GM23338 (cell line): ENCODE results near the gene TRAF3IP1. TPM values are rescaled to one million over a fixed set of nuclear protein-coding genes. Genes with fewer than 3 reads are reported as not detected.

Source experiments
- ATAC-seq: fragments of 200-7000 bp; cut with Tn5 transposase; 3 replicates; pipeline ENCODE4 v1.9.1; 2020
- DNase-seq: peaks from one replicate; pipeline ENCODE4 v3.0.0-alpha.2; 2015; ENCODE audit warnings: low spot score
- H2AFZ ChIP-seq: fragments of 200-600 bp; sonication (generic); 2 replicates; pipeline ENCODE4 v1.8.0; 2016; ENCODE audit warnings: antibody characterized with exemption, mild to moderate bottlenecking, moderate library complexity
- H3F3A ChIP-seq: fragments of 200-600 bp; sonication (generic); replicated peaks from 2 replicates; pipeline ENCODE4 v1.8.0; 2017; ENCODE audit warnings: antibody characterized with exemption, mixed run types, low read depth
- H3K27ac ChIP-seq: fragments of 200-600 bp; sonication (generic); 2 replicates; pipeline ENCODE4 v1.6.1; 2016; ENCODE audit warnings: low read depth
- H3K27me3 ChIP-seq: fragments of 200-600 bp; sonication (generic); 2 replicates; pipeline ENCODE4 v1.8.0; 2016; ENCODE audit warnings: mild to moderate bottlenecking, mixed run types, moderate library complexity; ENCODE audit not compliant: insufficient read depth
- H3K36me3 ChIP-seq: fragments of 200-600 bp; sonication (generic); 2 replicates; pipeline ENCODE4 v1.8.0; 2016; ENCODE audit warnings: mild to moderate bottlenecking; ENCODE audit not compliant: insufficient read depth
- H3K4me1 ChIP-seq: fragments of 200-600 bp; sonication (generic); 2 replicates; pipeline ENCODE4 v1.8.0; 2016; ENCODE audit warnings: mild to moderate bottlenecking, moderate library complexity; ENCODE audit not compliant: insufficient read depth
- H3K4me2 ChIP-seq: fragments of 200-600 bp; sonication (generic); 2 replicates; pipeline ENCODE4 v1.7.1; 2017; ENCODE audit warnings: mixed run types
- H3K4me3 ChIP-seq: fragments of 200-600 bp; sonication (generic); 2 replicates; pipeline ENCODE4 v1.6.1; 2016; ENCODE audit warnings: mixed run types
- H3K79me2 ChIP-seq: fragments of 200-600 bp; sonication (generic); replicated peaks from 2 replicates; pipeline ENCODE4 v1.8.0; 2017; ENCODE audit warnings: mild to moderate bottlenecking; ENCODE audit not compliant: insufficient read depth
- H3K9me2 ChIP-seq: fragments of 200-600 bp; sonication (generic); 2 replicates; pipeline ENCODE4 v1.8.0; 2017; ENCODE audit not compliant: insufficient read depth
- H4K20me1 ChIP-seq: fragments of 200-600 bp; sonication (generic); replicated peaks from 2 replicates; pipeline ENCODE4 v1.8.0; 2017; ENCODE audit warnings: mild to moderate bottlenecking; ENCODE audit not compliant: insufficient read depth
- H3K27ac Mint-ChIP-seq: 2 replicates; pipeline ENCODE4 v1.8.0; 2020; ENCODE audit warnings: inconsistent platforms, mild to moderate bottlenecking, moderate library complexity, mixed read lengths
- H3K27me3 Mint-ChIP-seq: 3 replicates; pipeline ENCODE4 v1.8.0; 2022; ENCODE audit warnings: low read depth, mild to moderate bottlenecking, moderate library complexity, mixed read lengths, inconsistent platforms; ENCODE audit not compliant: insufficient read depth, poor library complexity
- H3K36me3 Mint-ChIP-seq: 3 replicates; pipeline ENCODE4 v1.8.0; 2021; ENCODE audit warnings: low read depth, mild to moderate bottlenecking, inconsistent platforms, moderate library complexity, mixed read lengths
- H3K4me1 Mint-ChIP-seq: 3 replicates; pipeline ENCODE4 v1.8.0; 2020; ENCODE audit warnings: mild to moderate bottlenecking, inconsistent platforms, mixed read lengths
- H3K4me3 Mint-ChIP-seq: 3 replicates; pipeline ENCODE4 v1.8.0; 2021; ENCODE audit warnings: moderate library complexity, mild to moderate bottlenecking, inconsistent platforms, mixed read lengths
- H3K9me3 Mint-ChIP-seq: 3 replicates; pipeline ENCODE4 v1.8.0; 2020; ENCODE audit warnings: moderate library complexity, mild to moderate bottlenecking, inconsistent platforms, mixed read lengths
- CREB1 ChIP-seq: fragments of 250-450 bp; sonication (Bioruptor Pico); IDR thresholded peaks from 2 replicates; pipeline ENCODE4 v1.5.0; 2020; ENCODE audit warnings: low read depth, mild to moderate bottlenecking, moderate library complexity
- EZH2 ChIP-seq: fragments of 200-600 bp; sonication (generic); IDR thresholded peaks from one replicate; pipeline ENCODE4 v1.8.0; 2017; ENCODE audit warnings: antibody characterized with exemption, mild to moderate bottlenecking, low read depth; ENCODE audit not compliant: unreplicated experiment
- EZH2phosphoT487 ChIP-seq: fragments of 200-600 bp; sonication (generic); IDR thresholded peaks from one replicate; pipeline ENCODE4 v1.8.1; 2018; ENCODE audit warnings: antibody characterized with exemption; ENCODE audit not compliant: unreplicated experiment
- JUNB ChIP-seq: IDR thresholded peaks from one replicate; pipeline ENCODE4 v1.6.1; 2016; ENCODE audit warnings: antibody characterized with exemption; ENCODE audit not compliant: unreplicated experiment
- NANOG ChIP-seq: IDR thresholded peaks from 2 replicates; pipeline ENCODE4 v1.6.1; 2016; ENCODE audit warnings: antibody characterized with exemption, borderline replicate concordance
- POLR2AphosphoS5 ChIP-seq: IDR thresholded peaks from 2 replicates; pipeline ENCODE4 v1.6.1; 2016; ENCODE audit warnings: antibody characterized with exemption, low read depth
- STAT1 ChIP-seq: IDR thresholded peaks from one replicate; pipeline ENCODE4 v1.6.1; 2016; ENCODE audit warnings: antibody characterized with exemption; ENCODE audit not compliant: unreplicated experiment
- ZNF114 ChIP-seq: fragments of 250-450 bp; sonication (Bioruptor Pico); IDR thresholded peaks from 2 replicates; pipeline ENCODE4 v1.5.0; 2020; ENCODE audit warnings: mild to moderate bottlenecking, moderate library complexity
- ZNF331 ChIP-seq: fragments of 250-450 bp; sonication (Bioruptor Pico); IDR thresholded peaks from 2 replicates; pipeline ENCODE4 v1.5.0; 2020; ENCODE audit warnings: low read depth, mild to moderate bottlenecking, moderate library complexity
- polyA plus RNA-seq: library from polyadenylated mRNA; unstranded; fragments of >200 nt; fragmentation: Nextera tagmentation; extraction: Ambion mirVana; gene quantifications from 2 replicates; pipeline ENCODE4 v1.2.1, GENCODE V29; 2016
- total RNA-seq: library from RNA; depleted of rRNA; stranded (reverse); fragments of >200 nt; shearing (Covaris generic); gene quantifications from 2 replicates; pipeline ENCODE4 v1.2.3, GENCODE V29; 2014
- TF ChIP-seq, protein P1 (sequence below), 2 experiments: fragments of 200-600 bp in 1 of 2; sonication (generic) in 1 of 2; conservative IDR thresholded peaks; 2 replicates each; pipeline versions ENCODE4 v1.5.1 to v1.6.1; 2016 to 2017; ENCODE audit warnings: antibody characterized with exemption in 2 of 2, low read depth in 2 of 2, mild to moderate bottlenecking in 2 of 2, moderate library complexity in 1 of 2
- TF ChIP-seq, protein P2 (sequence below): IDR thresholded peaks from one replicate; pipeline ENCODE4 v1.6.1; 2018; ENCODE audit warnings: antibody characterized with exemption; ENCODE audit not compliant: unreplicated experiment
- TF ChIP-seq, protein P3 (sequence below): fragments of 250-450 bp; sonication (Bioruptor Pico); IDR thresholded peaks from 2 replicates; pipeline ENCODE4 v1.5.0; 2020; ENCODE audit warnings: mild to moderate bottlenecking, moderate library complexity
- TF ChIP-seq, protein P4 (sequence below): IDR thresholded peaks from 2 replicates; pipeline ENCODE4 v1.6.1; 2016; ENCODE audit warnings: antibody characterized with exemption

The TRAF3IP1 gene
- total and polyA plus RNA-seq, 2 experiments from 2014 or later = 12.5 to 20.7 TPM

DNA sequence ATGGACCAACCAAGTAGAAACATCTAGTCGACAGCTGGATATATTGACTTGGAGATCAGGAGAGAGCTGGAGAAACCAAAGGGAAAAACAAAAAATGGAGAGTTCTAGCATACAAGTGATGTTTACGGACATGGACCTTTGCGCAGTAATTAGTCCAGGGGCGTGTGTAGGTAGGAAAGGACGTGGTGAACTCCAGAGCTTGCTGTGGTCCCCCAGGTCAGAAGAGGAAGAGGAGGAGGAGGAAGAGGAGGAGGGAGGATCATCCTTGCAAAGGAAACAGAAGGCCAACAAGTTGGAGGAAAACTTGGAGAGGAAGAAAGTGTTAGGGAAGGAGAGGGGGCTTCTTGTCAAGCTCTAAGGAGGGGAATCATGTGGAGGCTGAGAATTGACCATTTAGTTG, 17.5 kb downstream of the TRAF3IP1 start:
- no peak overlapping the region for H3K4me2 ChIP-seq
- Mint-ChIP-seq H3K4me1 (no peaks in the 10 kb centered on the region; the same call in 2 of the 3 replicates), H3K9me3 (no peaks in the 10 kb centered on the region), H3K27ac (no peak overlapping the region), H3K4me3 (no peak overlapping the region), H3K36me3 (no peaks in the 10 kb centered on the region), H3K27me3 (peaks cover 2% of the 10 kb centered on the region)
- no peaks in the 10 kb centered on the region for H3K4me1 ChIP-seq
- no peaks in the 10 kb centered on the region for H3K9me2 ChIP-seq
- H3K27ac ChIP-seq = no peak overlapping the region
- H3F3A ChIP-seq = no peaks in the 10 kb centered on the region
- TF ChIP-seq, protein P1, sequence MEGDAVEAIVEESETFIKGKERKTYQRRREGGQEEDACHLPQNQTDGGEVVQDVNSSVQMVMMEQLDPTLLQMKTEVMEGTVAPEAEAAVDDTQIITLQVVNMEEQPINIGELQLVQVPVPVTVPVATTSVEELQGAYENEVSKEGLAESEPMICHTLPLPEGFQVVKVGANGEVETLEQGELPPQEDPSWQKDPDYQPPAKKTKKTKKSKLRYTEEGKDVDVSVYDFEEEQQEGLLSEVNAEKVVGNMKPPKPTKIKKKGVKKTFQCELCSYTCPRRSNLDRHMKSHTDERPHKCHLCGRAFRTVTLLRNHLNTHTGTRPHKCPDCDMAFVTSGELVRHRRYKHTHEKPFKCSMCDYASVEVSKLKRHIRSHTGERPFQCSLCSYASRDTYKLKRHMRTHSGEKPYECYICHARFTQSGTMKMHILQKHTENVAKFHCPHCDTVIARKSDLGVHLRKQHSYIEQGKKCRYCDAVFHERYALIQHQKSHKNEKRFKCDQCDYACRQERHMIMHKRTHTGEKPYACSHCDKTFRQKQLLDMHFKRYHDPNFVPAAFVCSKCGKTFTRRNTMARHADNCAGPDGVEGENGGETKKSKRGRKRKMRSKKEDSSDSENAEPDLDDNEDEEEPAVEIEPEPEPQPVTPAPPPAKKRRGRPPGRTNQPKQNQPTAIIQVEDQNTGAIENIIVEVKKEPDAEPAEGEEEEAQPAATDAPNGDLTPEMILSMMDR (conservative IDR thresholded peaks at IDR 0.05; ENCODE audit: low read depth in 2 of 2) = no peak
- TF ChIP-seq CREB1 (no peak), POLR2AphosphoS5 (no peak), ZNF331 (CRISPR knock-in tag) (no peak), EZH2 (no peak), JUNB (no peak), EZH2phosphoT487 (no peak), NANOG (no peak), ZNF114 (no peak), STAT1 (no peak)
- TF ChIP-seq, protein P2, sequence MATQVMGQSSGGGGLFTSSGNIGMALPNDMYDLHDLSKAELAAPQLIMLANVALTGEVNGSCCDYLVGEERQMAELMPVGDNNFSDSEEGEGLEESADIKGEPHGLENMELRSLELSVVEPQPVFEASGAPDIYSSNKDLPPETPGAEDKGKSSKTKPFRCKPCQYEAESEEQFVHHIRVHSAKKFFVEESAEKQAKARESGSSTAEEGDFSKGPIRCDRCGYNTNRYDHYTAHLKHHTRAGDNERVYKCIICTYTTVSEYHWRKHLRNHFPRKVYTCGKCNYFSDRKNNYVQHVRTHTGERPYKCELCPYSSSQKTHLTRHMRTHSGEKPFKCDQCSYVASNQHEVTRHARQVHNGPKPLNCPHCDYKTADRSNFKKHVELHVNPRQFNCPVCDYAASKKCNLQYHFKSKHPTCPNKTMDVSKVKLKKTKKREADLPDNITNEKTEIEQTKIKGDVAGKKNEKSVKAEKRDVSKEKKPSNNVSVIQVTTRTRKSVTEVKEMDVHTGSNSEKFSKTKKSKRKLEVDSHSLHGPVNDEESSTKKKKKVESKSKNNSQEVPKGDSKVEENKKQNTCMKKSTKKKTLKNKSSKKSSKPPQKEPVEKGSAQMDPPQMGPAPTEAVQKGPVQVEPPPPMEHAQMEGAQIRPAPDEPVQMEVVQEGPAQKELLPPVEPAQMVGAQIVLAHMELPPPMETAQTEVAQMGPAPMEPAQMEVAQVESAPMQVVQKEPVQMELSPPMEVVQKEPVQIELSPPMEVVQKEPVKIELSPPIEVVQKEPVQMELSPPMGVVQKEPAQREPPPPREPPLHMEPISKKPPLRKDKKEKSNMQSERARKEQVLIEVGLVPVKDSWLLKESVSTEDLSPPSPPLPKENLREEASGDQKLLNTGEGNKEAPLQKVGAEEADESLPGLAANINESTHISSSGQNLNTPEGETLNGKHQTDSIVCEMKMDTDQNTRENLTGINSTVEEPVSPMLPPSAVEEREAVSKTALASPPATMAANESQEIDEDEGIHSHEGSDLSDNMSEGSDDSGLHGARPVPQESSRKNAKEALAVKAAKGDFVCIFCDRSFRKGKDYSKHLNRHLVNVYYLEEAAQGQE = no peak
- TF ChIP-seq, protein P3, sequence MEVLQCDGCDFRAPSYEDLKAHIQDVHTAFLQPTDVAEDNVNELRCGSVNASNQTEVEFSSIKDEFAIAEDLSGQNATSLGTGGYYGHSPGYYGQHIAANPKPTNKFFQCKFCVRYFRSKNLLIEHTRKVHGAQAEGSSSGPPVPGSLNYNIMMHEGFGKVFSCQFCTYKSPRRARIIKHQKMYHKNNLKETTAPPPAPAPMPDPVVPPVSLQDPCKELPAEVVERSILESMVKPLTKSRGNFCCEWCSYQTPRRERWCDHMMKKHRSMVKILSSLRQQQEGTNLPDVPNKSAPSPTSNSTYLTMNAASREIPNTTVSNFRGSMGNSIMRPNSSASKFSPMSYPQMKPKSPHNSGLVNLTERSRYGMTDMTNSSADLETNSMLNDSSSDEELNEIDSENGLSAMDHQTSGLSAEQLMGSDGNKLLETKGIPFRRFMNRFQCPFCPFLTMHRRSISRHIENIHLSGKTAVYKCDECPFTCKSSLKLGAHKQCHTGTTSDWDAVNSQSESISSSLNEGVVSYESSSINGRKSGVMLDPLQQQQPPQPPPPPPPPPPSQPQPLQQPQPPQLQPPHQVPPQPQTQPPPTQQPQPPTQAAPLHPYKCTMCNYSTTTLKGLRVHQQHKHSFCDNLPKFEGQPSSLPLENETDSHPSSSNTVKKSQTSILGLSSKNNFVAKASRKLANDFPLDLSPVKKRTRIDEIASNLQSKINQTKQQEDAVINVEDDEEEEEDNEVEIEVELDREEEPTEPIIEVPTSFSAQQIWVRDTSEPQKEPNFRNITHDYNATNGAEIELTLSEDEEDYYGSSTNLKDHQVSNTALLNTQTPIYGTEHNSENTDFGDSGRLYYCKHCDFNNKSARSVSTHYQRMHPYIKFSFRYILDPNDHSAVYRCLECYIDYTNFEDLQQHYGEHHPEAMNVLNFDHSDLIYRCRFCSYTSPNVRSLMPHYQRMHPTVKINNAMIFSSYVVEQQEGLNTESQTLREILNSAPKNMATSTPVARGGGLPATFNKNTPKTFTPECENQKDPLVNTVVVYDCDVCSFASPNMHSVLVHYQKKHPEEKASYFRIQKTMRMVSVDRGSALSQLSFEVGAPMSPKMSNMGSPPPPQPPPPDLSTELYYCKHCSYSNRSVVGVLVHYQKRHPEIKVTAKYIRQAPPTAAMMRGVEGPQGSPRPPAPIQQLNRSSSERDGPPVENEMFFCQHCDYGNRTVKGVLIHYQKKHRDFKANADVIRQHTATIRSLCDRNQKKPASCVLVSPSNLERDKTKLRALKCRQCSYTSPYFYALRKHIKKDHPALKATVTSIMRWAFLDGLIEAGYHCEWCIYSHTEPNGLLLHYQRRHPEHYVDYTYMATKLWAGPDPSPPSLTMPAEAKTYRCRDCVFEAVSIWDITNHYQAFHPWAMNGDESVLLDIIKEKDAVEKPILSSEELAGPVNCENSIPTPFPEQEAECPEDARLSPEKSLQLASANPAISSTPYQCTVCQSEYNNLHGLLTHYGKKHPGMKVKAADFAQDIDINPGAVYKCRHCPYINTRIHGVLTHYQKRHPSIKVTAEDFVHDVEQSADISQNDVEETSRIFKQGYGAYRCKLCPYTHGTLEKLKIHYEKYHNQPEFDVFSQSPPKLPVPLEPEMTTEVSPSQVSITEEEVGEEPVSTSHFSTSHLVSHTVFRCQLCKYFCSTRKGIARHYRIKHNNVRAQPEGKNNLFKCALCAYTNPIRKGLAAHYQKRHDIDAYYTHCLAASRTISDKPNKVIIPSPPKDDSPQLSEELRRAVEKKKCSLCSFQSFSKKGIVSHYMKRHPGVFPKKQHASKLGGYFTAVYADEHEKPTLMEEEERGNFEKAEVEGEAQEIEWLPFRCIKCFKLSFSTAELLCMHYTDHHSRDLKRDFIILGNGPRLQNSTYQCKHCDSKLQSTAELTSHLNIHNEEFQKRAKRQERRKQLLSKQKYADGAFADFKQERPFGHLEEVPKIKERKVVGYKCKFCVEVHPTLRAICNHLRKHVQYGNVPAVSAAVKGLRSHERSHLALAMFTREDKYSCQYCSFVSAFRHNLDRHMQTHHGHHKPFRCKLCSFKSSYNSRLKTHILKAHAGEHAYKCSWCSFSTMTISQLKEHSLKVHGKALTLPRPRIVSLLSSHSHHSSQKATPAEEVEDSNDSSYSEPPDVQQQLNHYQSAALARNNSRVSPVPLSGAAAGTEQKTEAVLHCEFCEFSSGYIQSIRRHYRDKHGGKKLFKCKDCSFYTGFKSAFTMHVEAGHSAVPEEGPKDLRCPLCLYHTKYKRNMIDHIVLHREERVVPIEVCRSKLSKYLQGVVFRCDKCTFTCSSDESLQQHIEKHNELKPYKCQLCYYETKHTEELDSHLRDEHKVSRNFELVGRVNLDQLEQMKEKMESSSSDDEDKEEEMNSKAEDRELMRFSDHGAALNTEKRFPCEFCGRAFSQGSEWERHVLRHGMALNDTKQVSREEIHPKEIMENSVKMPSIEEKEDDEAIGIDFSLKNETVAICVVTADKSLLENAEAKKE (CRISPR knock-in tag) = no peak
- TF ChIP-seq, protein P4, sequence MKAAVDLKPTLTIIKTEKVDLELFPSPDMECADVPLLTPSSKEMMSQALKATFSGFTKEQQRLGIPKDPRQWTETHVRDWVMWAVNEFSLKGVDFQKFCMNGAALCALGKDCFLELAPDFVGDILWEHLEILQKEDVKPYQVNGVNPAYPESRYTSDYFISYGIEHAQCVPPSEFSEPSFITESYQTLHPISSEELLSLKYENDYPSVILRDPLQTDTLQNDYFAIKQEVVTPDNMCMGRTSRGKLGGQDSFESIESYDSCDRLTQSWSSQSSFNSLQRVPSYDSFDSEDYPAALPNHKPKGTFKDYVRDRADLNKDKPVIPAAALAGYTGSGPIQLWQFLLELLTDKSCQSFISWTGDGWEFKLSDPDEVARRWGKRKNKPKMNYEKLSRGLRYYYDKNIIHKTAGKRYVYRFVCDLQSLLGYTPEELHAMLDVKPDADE = no peak
- no peak overlapping the region for H2AFZ ChIP-seq
- ATAC-seq (no peak), DNase-seq (no peak)
- H4K20me1 ChIP-seq = peaks cover 5% of the 10 kb centered on the region; the same call in 1 of the 2 replicates
- H3K79me2 ChIP-seq = 0 out of 2 replicates have a peak, but pooled peaks cover 5% of the 10 kb centered on the region
- H3K36me3 ChIP-seq = no peaks in the 10 kb centered on the region
- H3K27me3 ChIP-seq = no peaks in the 10 kb centered on the region
- H3K4me3 ChIP-seq = no peak overlapping the region
